ENCODE results near the gene SIX3. TPM values are rescaled to one million over a fixed set of nuclear protein-coding genes. Genes with fewer than 3 reads are reported as not detected.

Gene SIX3
- total and polyA plus RNA-seq, 2 experiments from 2014 or later = 0.21 to 0.28 TPM

- Histone ChIP-seq H3K4me3 (peak overlapping the region; percentile 54), H3K27ac (ENCODE audit: low read depth) (no peak overlapping the region), H3F3A (replicated peaks; ENCODE audit: low read depth) (peaks cover 8% of the 10 kb centered on the region; the same call in 1 of the 2 replicates), H3K4me2 (peak overlapping the region; percentile 80), H3K79me2 (replicated peaks; ENCODE audit: insufficient read depth) (no peaks in the 10 kb centered on the region), H3K36me3 (ENCODE audit: insufficient read depth) (no peaks in the 10 kb centered on the region), H3K4me1 (ENCODE audit: insufficient read depth) (peaks cover 46% of the 10 kb centered on the region), H3K9me2 (ENCODE audit: insufficient read depth) (no peaks in the 10 kb centered on the region), H4K20me1 (replicated peaks; ENCODE audit: insufficient read depth) (no peaks in the 10 kb centered on the region; the same call in 1 of the 2 replicates), H3K27me3 (ENCODE audit: insufficient read depth) (peaks cover 86% of the 10 kb centered on the region), H2AFZ (peak overlapping the region; percentile 88)
- Mint-ChIP-seq H3K9me3 (peaks cover 6% of the 10 kb centered on the region; the same call in 2 of the 3 replicates), H3K4me1 (peaks cover 44% of the 10 kb centered on the region), H3K27ac (no peak overlapping the region), H3K4me3 (peak overlapping the region; percentile 68), H3K27me3 (ENCODE audit: insufficient read depth, low read depth, poor library complexity) (peaks cover 72% of the 10 kb centered on the region), H3K36me3 (ENCODE audit: low read depth) (no peaks in the 10 kb centered on the region; the same call in 1 of the 3 replicates)
- TF ChIP-seq REST (IDR thresholded peaks at IDR 0.05; ENCODE audit: unreplicated experiment) = no peak
- TF ChIP-seq JUNB (IDR thresholded peaks at IDR 0.05; ENCODE audit: unreplicated experiment) = no peak
- TF ChIP-seq ZNF462 (CRISPR knock-in tag; IDR thresholded peaks at IDR 0.05) = no peak
- no peak for TF ChIP-seq ZNF331 (CRISPR knock-in tag; IDR thresholded peaks at IDR 0.05; ENCODE audit: low read depth)
- TF ChIP-seq CTCF (conservative IDR thresholded peaks at IDR 0.05; ENCODE audit: low read depth in 2 of 2) = no peak
- DNase-seq (ENCODE audit: low spot score) (peak; percentile 54), ATAC-seq (no peak)
Observed at GRCh38 chr2:44954447-44954888, 13.0 kb downstream of the SIX3 start.

All from GM23338 (cell line).